Prostate gland (tissue), 2 donors: ENCODE data around the gene SLC24A3. TPM values are rescaled to one million over a fixed set of nuclear protein-coding genes. Genes with fewer than 3 reads are reported as not detected.

ENCODE experiments used
- DNase-seq: peaks from one replicate; pipeline ENCODE4 v3.0.0-alpha.2; 2019; ENCODE audit warnings: low spot score
- H3K27ac ChIP-seq, 2 donors: fragments of 200-600 bp; sonication (generic); 2 replicates each; pipeline ENCODE4 v1.5.1; 2017 to 2019
- H3K27me3 ChIP-seq: fragments of 200-600 bp; sonication (generic); replicated peaks from 2 replicates; pipeline ENCODE4 v1.5.1; 2019; ENCODE audit not compliant: insufficient read depth
- H3K36me3 ChIP-seq, 2 donors: fragments of 200-600 bp; sonication (generic); 1 replicate in 1 of 2; 2 replicates in 1 of 2; pipeline versions ENCODE4 v1.5.1 to v1.8.1; 2017 to 2019
- H3K4me1 ChIP-seq: fragments of 200-600 bp; sonication (generic); replicated peaks from 2 replicates; pipeline ENCODE4 v1.5.1; 2019
- H3K4me3 ChIP-seq, 2 donors: fragments of 200-600 bp; sonication (generic); 2 replicates each; pipeline ENCODE4 v1.5.1; 2017 to 2019
- H3K9me3 ChIP-seq: fragments of 200-600 bp; sonication (generic); 2 replicates; pipeline ENCODE4 v1.5.1; 2017
- CTCF ChIP-seq, 4 experiments: fragments of 200-600 bp in 2 of 4; fragments of 450-650 bp in 2 of 4; sonication (generic) in 2 of 4; IDR thresholded peaks; 1 replicate in 3 of 4; 2 replicates in 1 of 4; pipeline ENCODE4 v1.5.1; 2016 to 2019; ENCODE audit warnings: antibody characterized with exemption in 4 of 4, mild to moderate bottlenecking in 2 of 4, moderate library complexity in 2 of 4
- POLR2A ChIP-seq: fragments of 450-650 bp; IDR thresholded peaks from one replicate; pipeline ENCODE4 v1.6.1; 2016; ENCODE audit warnings: antibody characterized with exemption, mild to moderate bottlenecking
- POLR2AphosphoS5 ChIP-seq: sonication (generic); formaldehyde crosslinking; IDR thresholded peaks from one replicate; pipeline ENCODE4 v1.6.1; 2017; ENCODE audit warnings: antibody characterized with exemption
- WGBS: methylation state at CpG from one replicate; pipeline ENCODE4 v1.1.5; 2018; 5-methylcytosine and 5-hydroxymethylcytosine counted together
- intact Hi-C: fragments of 100-400 bp; cut with DNase I; formaldehyde crosslinking; loops from one replicate; pipeline ENCODE4 v1.14.2; 2022
- total RNA-seq, 2 donors: library from RNA; depleted of rRNA; stranded (reverse); fragments of >200 nt; gene quantifications; one replicate each; pipeline ENCODE4 v1.1.0, GENCODE V29; 2016

Gene SLC24A3
- total RNA-seq, 2 donors from 2014 or later: 4.6 to 8.0 TPM

DNA sequence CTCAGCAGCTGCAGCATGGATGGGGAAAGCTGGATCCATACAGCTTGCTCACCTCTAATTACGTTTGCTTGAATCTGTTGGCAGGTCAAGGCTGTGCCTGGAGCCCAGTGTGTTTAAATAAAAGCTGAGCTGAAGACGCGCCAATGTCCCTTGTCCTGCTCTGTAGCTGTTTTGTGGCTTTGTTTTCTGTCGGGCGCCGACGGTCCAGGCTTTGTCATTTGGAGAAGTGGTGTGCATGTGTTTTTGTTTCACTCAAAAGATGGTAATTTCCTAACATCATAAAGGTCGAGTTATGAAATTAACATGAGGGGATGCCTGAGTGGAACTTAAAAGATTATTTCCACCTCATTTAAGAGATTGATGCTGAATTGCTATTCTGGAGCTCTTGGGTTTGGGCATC, 107.6 kb downstream of the SLC24A3 start:
- DNase-seq: no peak
- WGBS: 63% methylated on average over 8 of the region's 8 CpGs
- Histone ChIP-seq H3K36me3 (no peaks in the 10 kb centered on the region), H3K4me3 (no peak overlapping the region), H3K9me3 (no peaks in the 10 kb centered on the region), H3K27me3 (no peaks in the 10 kb centered on the region), H3K27ac (no peak overlapping the region), H3K4me1 (no peaks in the 10 kb centered on the region)
- no peak for TF ChIP-seq POLR2A
- no peak for TF ChIP-seq POLR2AphosphoS5
- TF ChIP-seq CTCF (IDR thresholded peaks at IDR 0.05): no peak
- intact Hi-C loops: no loop called here

- intact Hi-C loops: no loop called here
- TF ChIP-seq CTCF (IDR thresholded peaks at IDR 0.05) (no peak), POLR2AphosphoS5 (no peak), POLR2A (no peak)
- DNase-seq: no peak
- Histone ChIP-seq H3K36me3 (no peaks in the 10 kb centered on the region), H3K27ac (no peak overlapping the region), H3K9me3 (no peaks in the 10 kb centered on the region), H3K4me3 (no peak overlapping the region), H3K4me1 (no peaks in the 10 kb centered on the region), H3K27me3 (no peaks in the 10 kb centered on the region)
- 93% methylated on average over 5 of the region's 5 CpGs for WGBS
Observed at GRCh38 chr20:19321176-19321575, 108.7 kb downstream of the SLC24A3 start.

GRCh38 chr20:19322061-19322985, 109.9 kb downstream of the SLC24A3 start:
- Histone ChIP-seq H3K9me3 (no peaks in the 10 kb centered on the region), H3K4me3 (no peak overlapping the region), H3K27ac (no peak overlapping the region), H3K36me3 (no peaks in the 10 kb centered on the region), H3K4me1 (no peaks in the 10 kb centered on the region), H3K27me3 (no peaks in the 10 kb centered on the region)
- WGBS: 94% methylated on average over 12 of the region's 12 CpGs
- no peak for TF ChIP-seq CTCF (IDR thresholded peaks at IDR 0.05)
- intact Hi-C loops: no loop called here
- DNase-seq: no peak

- Histone ChIP-seq H3K36me3 (no peaks in the 10 kb centered on the region), H3K4me3 (no peak overlapping the region), H3K27ac (no peak overlapping the region), H3K9me3 (no peaks in the 10 kb centered on the region), H3K4me1 (no peaks in the 10 kb centered on the region), H3K27me3 (no peaks in the 10 kb centered on the region)
- 83% methylated on average over 5 of the region's 5 CpGs for WGBS
- DNase-seq: no peak
- intact Hi-C loops: no loop called here
- TF ChIP-seq POLR2A (no peak), CTCF (IDR thresholded peaks at IDR 0.05) (no peak), POLR2AphosphoS5 (no peak)
Observed at GRCh38 chr20:19327401-19327800, 115.0 kb downstream of the SLC24A3 start.

GRCh38 chr20:19328676-19329075, 116.2 kb downstream of the SLC24A3 start:
- Histone ChIP-seq H3K27me3 (no peaks in the 10 kb centered on the region), H3K36me3 (no peaks in the 10 kb centered on the region), H3K27ac (no peak overlapping the region), H3K4me1 (no peaks in the 10 kb centered on the region), H3K9me3 (no peaks in the 10 kb centered on the region), H3K4me3 (no peak overlapping the region)
- 84% methylated on average over 7 of the region's 7 CpGs for WGBS
- TF ChIP-seq CTCF (IDR thresholded peaks at IDR 0.05) (no peak), POLR2A (no peak), POLR2AphosphoS5 (no peak)
- intact Hi-C loops: no loop called here
- DNase-seq: no peak
